Retinal pigment epithelial cell (primary cell): ENCODE results near the gene HK3.

ENCODE experiments used
- DNase-seq: peaks from one replicate; pipeline ENCODE4 v3.0.0-alpha.2; 2010; ENCODE audit warnings: low read depth
- H3K4me3 ChIP-seq: 2 replicates; pipeline ENCODE4 v1.5.1; 2011; ENCODE audit warnings: mild to moderate bottlenecking, low read length, control low read depth, moderate library complexity
- CTCF ChIP-seq: conservative IDR thresholded peaks from 2 replicates; pipeline ENCODE4 v1.5.1; 2011; ENCODE audit warnings: low read depth, low read length, control low read depth, inconsistent platforms

The HK3 gene

DNA sequence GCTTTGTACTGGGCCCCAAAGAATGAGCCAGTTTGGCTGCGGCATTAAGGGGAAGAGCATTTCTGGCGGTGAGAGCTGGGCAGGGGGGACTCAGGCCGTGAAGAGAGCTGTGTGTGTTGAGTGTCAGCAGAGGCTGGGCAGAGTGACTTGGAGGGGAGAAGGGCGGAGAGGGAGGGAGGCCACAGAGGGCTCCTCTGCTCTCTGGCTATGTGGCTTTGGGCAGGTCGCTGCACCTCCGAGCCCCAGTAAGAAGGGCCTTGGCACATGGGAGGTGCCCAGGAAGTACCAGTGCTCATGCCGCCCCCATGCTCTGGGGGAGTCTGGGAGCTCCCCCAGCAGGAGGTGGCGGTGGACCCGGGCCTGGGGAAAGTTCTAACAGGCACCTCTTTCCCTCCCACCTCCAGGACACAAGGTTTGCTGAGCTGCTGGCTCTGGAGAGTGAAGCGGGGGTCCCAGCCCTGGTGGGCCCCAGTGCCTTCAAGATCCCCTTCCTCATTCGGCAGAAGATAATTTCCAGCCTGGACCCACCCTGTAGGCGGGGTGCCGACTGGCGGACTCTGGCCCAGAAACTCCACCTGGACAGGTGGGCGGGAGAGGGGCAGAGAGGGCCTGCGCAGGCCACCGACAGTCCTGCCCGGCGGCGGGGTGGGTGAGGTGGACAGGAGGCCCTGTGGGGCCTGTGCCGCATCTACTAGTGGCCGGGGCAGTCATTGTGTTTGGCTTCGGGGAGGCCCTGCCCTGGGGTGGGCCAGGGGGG, 20.1 kb downstream of the HK3 start:
- TF ChIP-seq CTCF, result no peak
- H3K4me3 ChIP-seq, result no peak overlapping the region
- DNase-seq, result no peak

- TF ChIP-seq CTCF, result no peak
- DNase-seq, result no peak
- no peak overlapping the region for H3K4me3 ChIP-seq
Measured at GRCh38 chr5:176878463-176878862, 20.7 kb downstream of the HK3 start.

DNA sequence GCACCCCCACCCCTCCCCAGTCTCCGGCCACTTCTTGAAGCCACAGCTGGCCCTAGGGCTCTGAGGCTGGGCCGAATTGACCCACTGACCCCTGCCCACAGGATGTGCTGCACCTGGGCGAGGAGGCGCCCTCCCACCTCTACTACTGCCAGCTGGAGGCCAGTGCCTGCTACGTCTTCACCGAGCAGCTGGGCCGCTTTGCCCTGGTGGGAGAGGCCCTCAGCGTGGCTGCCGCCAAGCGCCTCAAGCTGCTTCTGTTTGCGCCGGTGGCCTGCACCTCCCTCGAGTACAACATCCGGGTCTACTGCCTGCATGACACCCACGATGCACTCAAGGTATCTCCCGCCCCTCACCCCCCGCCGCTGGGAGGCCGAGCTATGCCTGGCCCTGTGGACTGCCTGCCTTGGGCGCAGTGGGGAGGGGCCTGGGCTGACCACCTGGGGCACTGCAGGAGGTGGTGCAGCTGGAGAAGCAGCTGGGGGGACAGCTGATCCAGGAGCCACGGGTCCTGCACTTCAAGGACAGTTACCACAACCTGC, 21.3 kb downstream of the HK3 start:
- no peak for DNase-seq
- TF ChIP-seq CTCF, result no peak
- H3K4me3 ChIP-seq, result no peak overlapping the region

- TF ChIP-seq CTCF, result no peak
- no peak overlapping the region for H3K4me3 ChIP-seq
- DNase-seq, result no peak
Measured at GRCh38 chr5:176876506-176877431, 22.4 kb downstream of the HK3 start.

GRCh38 chr5:176875783-176876505, 23.2 kb downstream of the HK3 start:
- H3K4me3 ChIP-seq, result no peak overlapping the region
- DNase-seq, result no peak
- no peak for TF ChIP-seq CTCF

- H3K4me3 ChIP-seq, result no peak overlapping the region
- TF ChIP-seq CTCF, result no peak
- no peak for DNase-seq
Measured at GRCh38 chr5:176875014-176875550, 24.1 kb downstream of the HK3 start.
